ENCODE data around the gene PTPRO. TPM values are rescaled to one million over a fixed set of nuclear protein-coding genes. Genes with fewer than 3 reads are reported as not detected.

The PTPRO gene
- total RNA-seq, 4 donors from 2014 or later, result 0.26 to 0.81 (median 0.51) TPM

- H3K27me3 ChIP-seq, result no peaks in the 10 kb centered on the region
- no peak for TF ChIP-seq POLR2A (IDR thresholded peaks at IDR 0.05)
- no peak for TF ChIP-seq EP300 (IDR thresholded peaks at IDR 0.05)
- TF ChIP-seq CTCF (IDR thresholded peaks at IDR 0.05), result no peak
- TF ChIP-seq POLR2AphosphoS5 (IDR thresholded peaks at IDR 0.05), result no peak
- peaks cover 3% of the 10 kb centered on the region for H3K4me1 ChIP-seq
- no peaks in the 10 kb centered on the region for H3K9me3 ChIP-seq
- H3K27ac ChIP-seq, result no peak overlapping the region
- 90% methylated on average over 1 of the region's 1 CpG for WGBS
- no peak overlapping the region for H3K4me3 ChIP-seq
- no peaks in the 10 kb centered on the region for H3K36me3 ChIP-seq
- DNase-seq (ENCODE audit: low spot score in 2 of 2), result no peak
Measured at GRCh38 chr12:15633201-15633600, 310.9 kb downstream of the PTPRO start.

- WGBS, result 82% methylated on average over 4 of the region's 4 CpGs
Measured at GRCh38 chr12:15634010-15634683, 311.8 kb downstream of the PTPRO start.

GRCh38 chr12:15636060-15636890 lies 314.0 kb downstream of the PTPRO start:
- DNase-seq (ENCODE audit: low spot score in 2 of 2), result no peak
- H3K4me1 ChIP-seq, result no peaks in the 10 kb centered on the region
- no peaks in the 10 kb centered on the region for H3K9me3 ChIP-seq
- TF ChIP-seq CTCF (IDR thresholded peaks at IDR 0.05), result no peak
- no peak for TF ChIP-seq POLR2AphosphoS5 (IDR thresholded peaks at IDR 0.05)
- 96% methylated on average over 1 of the region's 1 CpG for WGBS
- no peak overlapping the region for H3K27ac ChIP-seq
- no peak overlapping the region for H3K4me3 ChIP-seq
- no peaks in the 10 kb centered on the region for H3K27me3 ChIP-seq
- H3K36me3 ChIP-seq, result peaks cover 19% of the 10 kb centered on the region

More at GRCh38 chr12:15634010-15634683, 311.8 kb downstream of the PTPRO start:
- TF ChIP-seq POLR2AphosphoS5 (IDR thresholded peaks at IDR 0.05) (no peak), EP300 (IDR thresholded peaks at IDR 0.05) (no peak)
- H3K4me3 ChIP-seq, result no peak overlapping the region
- no peak overlapping the region for H3K27ac ChIP-seq
- no peaks in the 10 kb centered on the region for H3K36me3 ChIP-seq
- no peak for DNase-seq (ENCODE audit: low spot score in 2 of 2)
- H3K4me1 ChIP-seq, result no peaks in the 10 kb centered on the region
- no peaks in the 10 kb centered on the region for H3K27me3 ChIP-seq
- H3K9me3 ChIP-seq, result no peaks in the 10 kb centered on the region

GRCh38 chr12:15638231-15638630 lies 315.9 kb downstream of the PTPRO start:
- no peaks in the 10 kb centered on the region for H3K4me1 ChIP-seq
- H3K27me3 ChIP-seq, result no peaks in the 10 kb centered on the region
- no peak overlapping the region for H3K4me3 ChIP-seq
- H3K36me3 ChIP-seq, result peaks cover 21% of the 10 kb centered on the region
- no peaks in the 10 kb centered on the region for H3K9me3 ChIP-seq
- DNase-seq (ENCODE audit: low spot score in 2 of 2), result no peak
- WGBS, result 88% methylated on average over 3 of the region's 3 CpGs
- H3K27ac ChIP-seq, result no peak overlapping the region
- no peak for TF ChIP-seq CTCF (IDR thresholded peaks at IDR 0.05)
- no peak for TF ChIP-seq POLR2A (IDR thresholded peaks at IDR 0.05)
- no peak for TF ChIP-seq EP300 (IDR thresholded peaks at IDR 0.05)
- TF ChIP-seq POLR2AphosphoS5 (IDR thresholded peaks at IDR 0.05), result no peak

GRCh38 chr12:15644700-15645099 lies 322.4 kb downstream of the PTPRO start:
- H3K4me1 ChIP-seq, result no peaks in the 10 kb centered on the region
- no peak for TF ChIP-seq POLR2AphosphoS5 (IDR thresholded peaks at IDR 0.05)
- no peak for TF ChIP-seq EP300 (IDR thresholded peaks at IDR 0.05)
- H3K4me3 ChIP-seq, result no peak overlapping the region
- no peaks in the 10 kb centered on the region for H3K9me3 ChIP-seq
- no peaks in the 10 kb centered on the region for H3K27me3 ChIP-seq
- no peak for DNase-seq (ENCODE audit: low spot score in 2 of 2)
- H3K27ac ChIP-seq, result no peak overlapping the region
- H3K36me3 ChIP-seq, result peaks cover 42% of the 10 kb centered on the region

GRCh38 chr12:15646581-15646980 lies 324.3 kb downstream of the PTPRO start:
- no peak for DNase-seq (ENCODE audit: low spot score in 2 of 2)
- 0% methylated on average over 1 of the region's 1 CpG for WGBS
- no peak overlapping the region for H3K4me3 ChIP-seq
- H3K27ac ChIP-seq, result no peak overlapping the region
- H3K36me3 ChIP-seq, result peaks cover 24% of the 10 kb centered on the region
- no peaks in the 10 kb centered on the region for H3K27me3 ChIP-seq
- no peaks in the 10 kb centered on the region for H3K9me3 ChIP-seq
- TF ChIP-seq EP300 (IDR thresholded peaks at IDR 0.05) (no peak), POLR2AphosphoS5 (IDR thresholded peaks at IDR 0.05) (no peak), POLR2A (IDR thresholded peaks at IDR 0.05) (no peak), CTCF (IDR thresholded peaks at IDR 0.05) (no peak)
- no peaks in the 10 kb centered on the region for H3K4me1 ChIP-seq
